A673 (cell line): ENCODE data around the gene PMEPA1. TPM values are rescaled to one million over a fixed set of nuclear protein-coding genes. Genes with fewer than 3 reads are reported as not detected.

Experiments
- BruUV-seq: library from RNA; stranded (reverse); fragments of 400-500 nt; replicated peaks from 2 replicates; lab custom pipeline; 2021; lab: Mats Ljungman, UMichigan
- CTCF ChIA-PET: fragments of 300-600 bp; sonication (Branson Sonifier 250); formaldehyde crosslinking; loops from one replicate; lab custom pipeline; 2022; ENCODE audit warnings: antibody characterized with exemption; lab: Charles Lee
- POLR2A ChIA-PET: fragments of 300-600 bp; sonication (Branson Sonifier 250); formaldehyde crosslinking; loops from one replicate; lab custom pipeline; 2022; ENCODE audit warnings: antibody characterized with exemption; ENCODE audit not compliant: low non-redundant PET; lab: Charles Lee
- DNase-seq: peaks from one replicate; pipeline ENCODE4 v3.0.0-alpha.2; 2015; ENCODE audit warnings: low spot score
- H3K27ac ChIP-seq: fragments of 200-600 bp; sonication (generic); 2 replicates; pipeline ENCODE4 v1.5.1; 2016; ENCODE audit warnings: mixed run types, low read depth, mild to moderate bottlenecking, mixed read lengths, antibody characterized with exemption, low read length; ENCODE audit not compliant: poor library complexity, severe bottlenecking
- H3K27me3 ChIP-seq: fragments of 200-600 bp; sonication (generic); replicated peaks from 2 replicates; pipeline ENCODE4 v1.6.1; 2017; ENCODE audit warnings: mixed run types, low read depth, mild to moderate bottlenecking, mixed read lengths, antibody characterized with exemption, low read length; ENCODE audit not compliant: insufficient read depth, poor library complexity
- H3K36me3 ChIP-seq: fragments of 200-600 bp; sonication (generic); 2 replicates; pipeline ENCODE4 v1.6.1; 2016; ENCODE audit warnings: mixed run types, mild to moderate bottlenecking, mixed read lengths, antibody characterized with exemption, low read length; ENCODE audit not compliant: insufficient read depth, poor library complexity, severe bottlenecking
- H3K4me1 ChIP-seq: fragments of 200-600 bp; sonication (generic); 2 replicates; pipeline ENCODE4 v1.6.1; 2017; ENCODE audit warnings: mixed run types, mild to moderate bottlenecking, mixed read lengths, antibody characterized with exemption, low read length; ENCODE audit not compliant: insufficient read depth, poor library complexity, severe bottlenecking
- H3K4me3 ChIP-seq: fragments of 200-600 bp; sonication (generic); 2 replicates; pipeline ENCODE4 v1.5.1; 2016; ENCODE audit warnings: low read depth, mixed run types, mild to moderate bottlenecking, mixed read lengths, low read length; ENCODE audit not compliant: poor library complexity, severe bottlenecking
- H3K9me3 ChIP-seq: fragments of 200-600 bp; sonication (generic); 2 replicates; pipeline ENCODE4 v1.6.1; 2016; ENCODE audit warnings: mixed run types, low read depth, mild to moderate bottlenecking, mixed read lengths, antibody characterized with exemption, low read length; ENCODE audit not compliant: poor library complexity, severe bottlenecking
- CTCF ChIP-seq: fragments of 300-800, 200-600 bp; sonication (generic); conservative IDR thresholded peaks from 2 replicates; pipeline ENCODE4 v1.5.1; 2017; ENCODE audit warnings: low read depth, mild to moderate bottlenecking, antibody characterized with exemption, low read length, moderate library complexity, mixed read lengths
- EZH2 ChIP-seq: fragments of 200-600 bp; sonication (generic); IDR thresholded peaks from 2 replicates; pipeline ENCODE4 v1.6.1; 2017; ENCODE audit warnings: borderline replicate concordance, low read depth, mild to moderate bottlenecking, mixed read lengths, antibody characterized with exemption, low read length; ENCODE audit not compliant: poor library complexity, severe bottlenecking
- intact Hi-C: fragments of 100-400 bp; cut with micrococcal nuclease; formaldehyde crosslinking; loops from one replicate; pipeline ENCODE4 v1.10.0; 2022; ENCODE audit not compliant: unreplicated experiment
- total RNA-seq: library from RNA; stranded (reverse); gene quantifications from 2 replicates; pipeline ENCODE4 v1.2.3, GENCODE V29; 2021

PMEPA1 gene
- total RNA-seq, 1 experiment from 2014 or later, result 9.7 TPM

GRCh38 chr20:57647006-57647932, 62.5 kb downstream of the PMEPA1 start:
- CTCF ChIA-PET, result interaction anchor here (0.5 kb wide), 1 partner anchor 185 kb away, joined by 4 read pairs; no protein-coding TSS in a partner anchor
- no TSS peak for BruUV-seq
- POLR2A ChIA-PET, result no interaction called here

GRCh38 chr20:57638895-57639236, 70.9 kb downstream of the PMEPA1 start:
- DNase-seq, result no peak
- Histone ChIP-seq H3K4me1 (no peaks in the 10 kb centered on the region), H3K27me3 (peaks cover 41% of the 10 kb centered on the region), H3K27ac (no peak overlapping the region), H3K36me3 (no peaks in the 10 kb centered on the region), H3K9me3 (no peaks in the 10 kb centered on the region), H3K4me3 (no peak overlapping the region)
- CTCF ChIA-PET, result no interaction called here
- intact Hi-C loops, result no loop called here
- POLR2A ChIA-PET, result no interaction called here
- TF ChIP-seq CTCF (no peak), EZH2 (no peak)
- BruUV-seq, result no TSS peak

More at GRCh38 chr20:57647006-57647932, 62.5 kb downstream of the PMEPA1 start:
- DNase-seq, result no peak
- Histone ChIP-seq H3K27ac (no peak overlapping the region), H3K36me3 (peaks cover 1% of the 10 kb centered on the region), H3K9me3 (no peaks in the 10 kb centered on the region), H3K27me3 (peaks cover under 1% of the 10 kb centered on the region), H3K4me1 (no peaks in the 10 kb centered on the region), H3K4me3 (no peak overlapping the region)
- intact Hi-C loops, result no loop called here
- no peak for TF ChIP-seq CTCF
- TF ChIP-seq EZH2, result no peak

- ChIA-PET POLR2A (no interaction called here), CTCF (no interaction called here)
- H3K36me3 ChIP-seq, result no peaks in the 10 kb centered on the region
- no peaks in the 10 kb centered on the region for H3K9me3 ChIP-seq
- H3K4me3 ChIP-seq, result no peak overlapping the region
- no peaks in the 10 kb centered on the region for H3K4me1 ChIP-seq
- no peak for TF ChIP-seq EZH2
- no peak for TF ChIP-seq CTCF
- H3K27me3 ChIP-seq, result peaks cover 41% of the 10 kb centered on the region
- H3K27ac ChIP-seq, result no peak overlapping the region
- BruUV-seq, result no TSS peak
- no peak for DNase-seq
- intact Hi-C loops, result no loop called here
Observed at GRCh38 chr20:57638173-57638894, 71.5 kb downstream of the PMEPA1 start.
